Activated T-helper 2 cell treated with anti-CD3 and anti-CD28 coated beads, Interferon-gamma antibody, Interleukin-2, Interleukin-4, amounts not matched to agents 10 μg/mL and 5 μg/mL and 100 μg/mL, durations not matched to agents 14 hours and 24 hours and 36 hours (primary cell): ENCODE results near the gene OR51B6. TPM values are rescaled to one million over a fixed set of nuclear protein-coding genes. Genes with fewer than 3 reads are reported as not detected.
"Not testable (repeated sequence)": the region's sequence is repeated elsewhere in the genome, so short reads cannot be mapped to it uniquely, and the experiment has no call there.

ENCODE experiments used
- DNase-seq: peaks from one replicate; pipeline ENCODE4 v3.0.0; 2021; ENCODE audit warnings: low spot score
- H3K27ac Mint-ChIP-seq: one replicate; pipeline ENCODE4 v1.8.0; 2021; ENCODE audit warnings: mixed read lengths
- H3K27me3 Mint-ChIP-seq: one replicate; pipeline ENCODE4 v1.8.0; 2021; ENCODE audit warnings: low read depth, mixed read lengths
- H3K36me3 Mint-ChIP-seq: one replicate; pipeline ENCODE4 v1.8.0; 2021; ENCODE audit warnings: low read depth, mixed read lengths
- H3K4me1 Mint-ChIP-seq: one replicate; pipeline ENCODE4 v1.8.0; 2021; ENCODE audit warnings: low read depth, mixed read lengths
- H3K4me3 Mint-ChIP-seq: one replicate; pipeline ENCODE4 v1.8.0; 2021; ENCODE audit warnings: low read depth, mild to moderate bottlenecking, moderate library complexity, mixed read lengths
- H3K9me3 Mint-ChIP-seq: one replicate; pipeline ENCODE4 v1.8.0; 2021; ENCODE audit warnings: mixed read lengths
- intact Hi-C: fragments of 100-400 bp; cut with micrococcal nuclease; formaldehyde crosslinking; loops from one replicate; pipeline ENCODE4 v1.15.1; 2023
- total RNA-seq: library from RNA; stranded (reverse); gene quantifications from 2 replicates; pipeline ENCODE4 v1.2.3, GENCODE V29; 2022

The OR51B6 gene
- total RNA-seq, 1 donor from 2014 or later: not detected

- Mint-ChIP-seq H3K36me3 (no peaks in the 10 kb centered on the region), H3K27me3 (no peaks in the 10 kb centered on the region), H3K27ac (no peak within 1 kb of the TSS), H3K4me1 (no peaks in the 10 kb centered on the region), H3K9me3 (no peaks in the 10 kb centered on the region), H3K4me3 (no peak within 1 kb of the TSS)
- intact Hi-C loops: no loop called here
- DNase-seq: no peak
Measured at GRCh38 chr11:5343474-5344335, 7.6 kb upstream of the OR51B6 start, which contains the start of gene OR51B5. OR51B5 (minus strand) TSS chr11:5343524; CDS start chr11:5343524, 0 bp downstream.

GRCh38 chr11:5345831-5346230 lies 5.5 kb upstream of the OR51B6 start:
- intact Hi-C loops: no loop called here
- Mint-ChIP-seq H3K36me3 (no peaks in the 10 kb centered on the region), H3K27me3 (no peaks in the 10 kb centered on the region), H3K9me3 (no peaks in the 10 kb centered on the region), H3K4me3 (no peak overlapping the region), H3K4me1 (no peaks in the 10 kb centered on the region), H3K27ac (no peak overlapping the region)
- DNase-seq: no peak

DNA sequence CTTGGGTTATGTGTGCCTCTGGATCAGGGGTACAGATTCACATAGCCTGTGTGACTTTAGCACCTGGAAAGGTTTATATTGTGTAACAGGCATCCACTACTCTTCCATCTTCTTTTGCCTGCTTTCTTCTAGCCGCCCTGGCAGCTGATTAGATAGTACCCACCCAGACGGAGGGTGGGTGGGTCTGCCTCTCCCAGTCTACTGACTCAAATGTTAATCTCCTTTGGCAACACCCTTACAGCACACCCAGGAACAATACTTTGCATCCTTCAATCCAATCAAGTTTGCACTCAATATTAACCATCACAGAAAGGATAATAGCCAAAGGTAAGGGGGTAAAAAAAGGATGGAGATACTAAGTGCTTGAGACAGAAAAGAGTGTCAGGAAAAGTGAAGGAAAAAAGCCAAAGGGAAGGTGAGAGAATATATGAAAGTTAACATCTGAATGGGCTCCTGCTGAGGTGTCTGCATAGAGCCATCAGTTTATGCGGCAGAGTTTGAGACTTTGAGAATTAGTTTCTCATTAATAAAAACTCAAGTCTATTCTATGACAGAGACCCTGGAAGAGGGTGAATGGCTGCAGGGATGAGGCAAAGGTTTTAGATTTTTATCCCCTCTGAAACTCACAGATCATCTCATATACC lies 2.6 kb upstream of the OR51B6 start:
- intact Hi-C loops: no loop called here
- DNase-seq: no peak
- H3K27me3 Mint-ChIP-seq: no peaks in the 10 kb centered on the region
- no peaks in the 10 kb centered on the region for H3K9me3 Mint-ChIP-seq
- no peak overlapping the region for H3K27ac Mint-ChIP-seq
- no peak overlapping the region for H3K4me3 Mint-ChIP-seq
- H3K36me3 Mint-ChIP-seq: no peaks in the 10 kb centered on the region
- no peaks in the 10 kb centered on the region for H3K4me1 Mint-ChIP-seq

GRCh38 chr11:5349550-5349949 lies 1.8 kb upstream of the OR51B6 start:
- no peaks in the 10 kb centered on the region for H3K9me3 Mint-ChIP-seq
- H3K4me3 Mint-ChIP-seq: no peak overlapping the region
- H3K36me3 Mint-ChIP-seq: no peaks in the 10 kb centered on the region
- no peaks in the 10 kb centered on the region for H3K4me1 Mint-ChIP-seq
- DNase-seq: no peak
- H3K27me3 Mint-ChIP-seq: no peaks in the 10 kb centered on the region
- no peak overlapping the region for H3K27ac Mint-ChIP-seq
- intact Hi-C loops: no loop called here

GRCh38 chr11:5356031-5356430 lies 4.7 kb downstream of the OR51B6 start:
- not testable (repeated sequence) for H3K9me3 Mint-ChIP-seq, DNase-seq

DNA sequence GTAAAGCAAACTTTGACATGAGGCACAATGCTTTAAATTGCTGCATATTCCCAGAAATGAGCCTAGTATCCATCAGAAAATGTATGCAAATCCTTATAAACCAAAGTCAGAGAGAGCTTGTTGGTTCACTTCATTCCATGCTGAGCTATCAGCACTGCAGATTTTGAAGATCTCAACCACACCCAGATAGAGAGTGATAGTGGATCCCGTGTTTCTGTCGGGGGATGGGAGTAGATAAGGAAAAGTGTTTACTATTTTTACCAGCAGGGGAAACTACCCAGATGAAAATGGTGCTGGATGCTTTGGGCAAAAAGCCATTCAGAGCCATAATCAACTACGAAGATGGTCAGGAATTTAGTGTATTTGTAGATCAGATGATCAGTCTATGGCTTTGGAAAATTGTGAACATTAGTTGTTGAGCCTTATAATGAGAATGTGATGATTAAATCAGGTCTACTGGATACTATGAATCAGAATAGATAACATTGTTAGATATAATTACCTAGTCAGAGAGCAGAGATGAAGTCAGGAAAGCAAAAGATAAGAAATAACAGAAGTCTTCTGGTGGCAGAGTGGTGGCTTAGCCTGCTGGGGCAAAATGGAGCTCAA lies 10.8 kb downstream of the OR51B6 start:
- intact Hi-C loops: no loop called here
- no peak for DNase-seq
- no peaks in the 10 kb centered on the region for H3K36me3 Mint-ChIP-seq
- H3K4me3 Mint-ChIP-seq: no peak overlapping the region
- H3K27me3 Mint-ChIP-seq: no peaks in the 10 kb centered on the region
- H3K4me1 Mint-ChIP-seq: no peaks in the 10 kb centered on the region
- no peaks in the 10 kb centered on the region for H3K9me3 Mint-ChIP-seq
- no peak overlapping the region for H3K27ac Mint-ChIP-seq

More at GRCh38 chr11:5356031-5356430, 4.7 kb downstream of the OR51B6 start:
- H3K27me3 Mint-ChIP-seq, H3K36me3 Mint-ChIP-seq, H3K4me3 Mint-ChIP-seq, H3K4me1 Mint-ChIP-seq, intact Hi-C loops, H3K27ac Mint-ChIP-seq: not testable (repeated sequence)

- Mint-ChIP-seq H3K36me3 (no peaks in the 10 kb centered on the region), H3K27ac (no peak overlapping the region), H3K27me3 (no peaks in the 10 kb centered on the region), H3K9me3 (no peaks in the 10 kb centered on the region), H3K4me1 (no peaks in the 10 kb centered on the region), H3K4me3 (no peak overlapping the region)
- DNase-seq: no peak
- intact Hi-C loops: no loop called here
Measured at GRCh38 chr11:5363679-5364078, 12.4 kb downstream of the OR51B6 start.

- Mint-ChIP-seq H3K4me3 (no peak overlapping the region), H3K4me1 (no peaks in the 10 kb centered on the region), H3K36me3 (no peaks in the 10 kb centered on the region), H3K27ac (no peak overlapping the region), H3K27me3 (no peaks in the 10 kb centered on the region), H3K9me3 (no peaks in the 10 kb centered on the region)
- DNase-seq: no peak
- intact Hi-C loops: no loop called here
Measured at GRCh38 chr11:5364214-5364613, 12.9 kb downstream of the OR51B6 start.

GRCh38 chr11:5366365-5366764 lies 15.1 kb downstream of the OR51B6 start:
- not testable (repeated sequence) for H3K9me3 Mint-ChIP-seq, H3K27me3 Mint-ChIP-seq, H3K4me3 Mint-ChIP-seq

DNA sequence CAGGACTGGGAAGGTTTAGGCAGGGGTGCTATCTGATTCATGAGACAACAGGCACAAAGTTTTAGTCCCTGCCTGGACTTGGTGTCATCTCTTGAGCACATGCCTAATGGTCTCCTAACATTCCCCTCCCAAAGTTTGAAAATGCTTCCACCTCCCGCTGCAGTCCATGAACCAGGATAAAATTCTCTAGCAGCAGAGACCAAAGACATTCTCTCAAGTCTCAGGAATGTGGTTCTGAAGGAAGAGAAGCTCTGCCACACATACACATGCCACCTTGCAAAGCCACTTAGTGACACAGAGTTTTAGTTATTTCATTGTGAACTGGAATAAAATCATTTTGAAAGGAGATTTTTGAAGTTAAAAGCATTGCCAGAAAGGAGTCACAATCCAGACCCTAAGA lies 15.5 kb downstream of the OR51B6 start:
- H3K36me3 Mint-ChIP-seq: no peaks in the 10 kb centered on the region
- no peak overlapping the region for H3K4me3 Mint-ChIP-seq
- no peaks in the 10 kb centered on the region for H3K4me1 Mint-ChIP-seq
- no peaks in the 10 kb centered on the region for H3K9me3 Mint-ChIP-seq
- no peak overlapping the region for H3K27ac Mint-ChIP-seq
- intact Hi-C loops: no loop called here
- no peaks in the 10 kb centered on the region for H3K27me3 Mint-ChIP-seq
- DNase-seq: no peak

More at GRCh38 chr11:5366365-5366764, 15.1 kb downstream of the OR51B6 start:
- DNase-seq, H3K27ac Mint-ChIP-seq, H3K36me3 Mint-ChIP-seq, intact Hi-C loops, H3K4me1 Mint-ChIP-seq: not testable (repeated sequence)

GRCh38 chr11:5367448-5368074 lies 16.3 kb downstream of the OR51B6 start:
- DNase-seq: no peak

DNA sequence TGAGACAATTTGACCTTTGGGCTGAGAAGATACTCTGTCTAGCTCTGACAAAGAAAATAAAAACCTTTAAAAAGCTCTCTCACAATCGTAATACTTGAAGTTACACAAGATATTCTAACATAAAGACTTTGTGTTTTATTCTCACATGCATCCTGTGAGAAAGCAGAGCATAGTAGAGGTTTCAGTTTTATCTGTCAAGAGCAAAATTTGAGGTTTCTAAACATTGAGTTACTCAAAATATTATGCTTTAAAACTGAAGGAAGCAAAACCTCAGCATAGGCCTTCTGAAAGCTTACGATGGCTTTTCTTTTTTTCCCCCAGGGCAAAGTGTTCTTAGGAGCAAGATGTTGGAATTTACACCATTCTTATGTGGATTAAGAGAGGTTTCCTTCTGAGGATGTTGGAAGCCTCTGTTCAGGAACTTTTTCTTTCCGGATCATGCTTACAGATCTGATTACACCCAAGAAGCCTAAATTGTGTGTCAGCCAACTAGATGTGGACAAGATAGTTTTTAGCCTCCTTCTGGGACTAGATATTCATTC lies 17.3 kb downstream of the OR51B6 start:
- no peaks in the 10 kb centered on the region for H3K36me3 Mint-ChIP-seq
- no peak overlapping the region for H3K4me3 Mint-ChIP-seq
- H3K27me3 Mint-ChIP-seq: no peaks in the 10 kb centered on the region
- no peaks in the 10 kb centered on the region for H3K4me1 Mint-ChIP-seq
- intact Hi-C loops: no loop called here
- no peak overlapping the region for H3K27ac Mint-ChIP-seq
- H3K9me3 Mint-ChIP-seq: no peaks in the 10 kb centered on the region
- DNase-seq: no peak

More at GRCh38 chr11:5367448-5368074, 16.3 kb downstream of the OR51B6 start:
- no peaks in the 10 kb centered on the region for H3K27me3 Mint-ChIP-seq
- intact Hi-C loops: no loop called here
- H3K9me3 Mint-ChIP-seq: no peaks in the 10 kb centered on the region
- no peaks in the 10 kb centered on the region for H3K36me3 Mint-ChIP-seq
- no peaks in the 10 kb centered on the region for H3K4me1 Mint-ChIP-seq
- H3K27ac Mint-ChIP-seq: no peak overlapping the region
- H3K4me3 Mint-ChIP-seq: no peak overlapping the region
